ENCODE data around the gene CNOT11.

GRCh38 chr2:101255501-101255900 lies 2.8 kb downstream of the CNOT11 start:
- TF ChIP-seq, protein P1, sequence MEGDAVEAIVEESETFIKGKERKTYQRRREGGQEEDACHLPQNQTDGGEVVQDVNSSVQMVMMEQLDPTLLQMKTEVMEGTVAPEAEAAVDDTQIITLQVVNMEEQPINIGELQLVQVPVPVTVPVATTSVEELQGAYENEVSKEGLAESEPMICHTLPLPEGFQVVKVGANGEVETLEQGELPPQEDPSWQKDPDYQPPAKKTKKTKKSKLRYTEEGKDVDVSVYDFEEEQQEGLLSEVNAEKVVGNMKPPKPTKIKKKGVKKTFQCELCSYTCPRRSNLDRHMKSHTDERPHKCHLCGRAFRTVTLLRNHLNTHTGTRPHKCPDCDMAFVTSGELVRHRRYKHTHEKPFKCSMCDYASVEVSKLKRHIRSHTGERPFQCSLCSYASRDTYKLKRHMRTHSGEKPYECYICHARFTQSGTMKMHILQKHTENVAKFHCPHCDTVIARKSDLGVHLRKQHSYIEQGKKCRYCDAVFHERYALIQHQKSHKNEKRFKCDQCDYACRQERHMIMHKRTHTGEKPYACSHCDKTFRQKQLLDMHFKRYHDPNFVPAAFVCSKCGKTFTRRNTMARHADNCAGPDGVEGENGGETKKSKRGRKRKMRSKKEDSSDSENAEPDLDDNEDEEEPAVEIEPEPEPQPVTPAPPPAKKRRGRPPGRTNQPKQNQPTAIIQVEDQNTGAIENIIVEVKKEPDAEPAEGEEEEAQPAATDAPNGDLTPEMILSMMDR (IDR thresholded peaks at IDR 0.05) = no peak
- TF ChIP-seq POLR2A (IDR thresholded peaks at IDR 0.05) = no peak
